K562 (cell line): ENCODE results near the gene NUP98. TPM values are rescaled to one million over a fixed set of nuclear protein-coding genes. Genes with fewer than 3 reads are reported as not detected.

Experiments
- ATAC-seq: fragments of 200-7000 bp; cut with Tn5 transposase; 3 replicates; pipeline ENCODE4 v1.9.1; 2020; ENCODE audit warnings: moderate library complexity
- BruUV-seq: library from RNA; stranded (reverse); fragments of 400-500 nt; replicated peaks from 2 replicates; lab custom pipeline; 2021; lab: Mats Ljungman, UMichigan
- CTCF ChIA-PET: fragments of 300-600 bp; formaldehyde crosslinking; extraction: SDS; loops from one replicate; lab custom pipeline; 2021; ENCODE audit warnings: low intra/inter-chr PET ratio; lab: Yijun Ruan, JAX
- POLR2A ChIA-PET: fragments of 300-600, 350-650 bp; sonication (Branson Sonifier 250); formaldehyde crosslinking; extraction: SDS; loops from one replicate; lab custom pipeline; 2021; ENCODE audit warnings: antibody characterized with exemption, inconsistent platforms; lab: Yijun Ruan, JAX
- DNase-seq, 4 experiments: peaks; one replicate each; pipeline versions ENCODE4 v3.0.0 to v3.0.0-alpha.2; 2011 to 2018; ENCODE audit warnings: low spot score in 3 of 4, mixed read lengths in 3 of 4; ENCODE audit errors: extremely low read depth in 1 of 4
- FAIRE-seq: peaks from 2 replicates; lab custom pipeline; 2011; peaks lifted over from hg19 to GRCh38; lab: Jason Lieb, UNC
- H2AFZ ChIP-seq: 2 replicates; pipeline ENCODE4 v1.6.0; 2011; ENCODE audit warnings: low read depth, low read length, control low read depth, inconsistent platforms
- H3K27ac ChIP-seq: fragments of 200-600 bp; 3 replicates; pipeline ENCODE4 v1.8.0; 2011; ENCODE audit warnings: low read depth, mild to moderate bottlenecking, control low read depth, inconsistent platforms, low read length, moderate library complexity, mixed read lengths; ENCODE audit errors: extremely low read depth
- H3K27me3 ChIP-seq, 2 experiments: fragments of 300-600 bp in 1 of 2; 2 replicates in 1 of 2; 3 replicates in 1 of 2; pipeline versions ENCODE4 v1.6.0 to v1.8.0; 2011; ENCODE audit warnings: inconsistent platforms in 2 of 2, low read length in 2 of 2, mild to moderate bottlenecking in 1 of 2, mixed read lengths in 1 of 2, moderate library complexity in 1 of 2; ENCODE audit not compliant: control insufficient read depth in 2 of 2, insufficient read depth in 2 of 2
- H3K36me3 ChIP-seq: fragments of 300-600 bp; 3 replicates; pipeline ENCODE4 v1.8.0; 2011; ENCODE audit warnings: mild to moderate bottlenecking, low read length, inconsistent platforms; ENCODE audit not compliant: control insufficient read depth, insufficient read depth
- H3K4me1 ChIP-seq, 2 experiments: fragments of 200-600 bp in 1 of 2; replicated peaks in 1 of 2; 2 replicates in 1 of 2; 3 replicates in 1 of 2; pipeline versions ENCODE4 v1.5.1 to v1.8.0; 2011; ENCODE audit warnings: inconsistent platforms in 2 of 2, low read length in 2 of 2, mild to moderate bottlenecking in 1 of 2, mixed read lengths in 1 of 2, moderate library complexity in 1 of 2; ENCODE audit not compliant: control insufficient read depth in 2 of 2, insufficient read depth in 2 of 2
- H3K4me2 ChIP-seq: 2 replicates; pipeline ENCODE4 v1.6.1; 2011; ENCODE audit warnings: low read length, control low read depth, inconsistent platforms, mixed read lengths; ENCODE audit not compliant: insufficient read depth
- H3K4me3 ChIP-seq: fragments of 200-600 bp; sonication (generic), shearing (Covaris generic); 2 replicates; pipeline ENCODE4 v1.5.1; 2016; ENCODE audit warnings: control low read depth, inconsistent platforms
- H3K79me2 ChIP-seq: fragments of 200-600 bp; 3 replicates; pipeline ENCODE4 v1.8.0; 2011; ENCODE audit warnings: low read length, inconsistent platforms; ENCODE audit not compliant: control insufficient read depth, insufficient read depth
- H3K9ac ChIP-seq, 2 experiments: 2 replicates each; pipeline versions ENCODE4 v1.6.0 to v1.6.1; 2011; ENCODE audit warnings: low read depth in 2 of 2, low read length in 2 of 2, control low read depth in 1 of 2, inconsistent platforms in 1 of 2, mild to moderate bottlenecking in 1 of 2, mixed read lengths in 1 of 2; ENCODE audit not compliant: insufficient read depth in 1 of 2
- H3K9me1 ChIP-seq: one replicate; pipeline ENCODE4 v1.6.0; 2011; ENCODE audit warnings: inconsistent platforms, mild to moderate bottlenecking, low read length, moderate library complexity; ENCODE audit not compliant: control insufficient read depth, insufficient read depth
- H3K9me3 ChIP-seq: replicated peaks from 2 replicates; pipeline ENCODE4 v1.5.1; 2011; ENCODE audit warnings: low read depth, low read length, inconsistent platforms; ENCODE audit not compliant: control insufficient read depth, insufficient read depth
- H4K20me1 ChIP-seq: replicated peaks from 2 replicates; pipeline ENCODE4 v1.6.1; 2011; ENCODE audit warnings: low read length, inconsistent platforms, mixed read lengths; ENCODE audit not compliant: control insufficient read depth, insufficient read depth
- C11orf30 ChIP-seq: fragments of 450-650 bp; IDR thresholded peaks from 2 replicates; pipeline ENCODE4 v1.6.1; 2016; ENCODE audit warnings: low read depth, mild to moderate bottlenecking
- FOSL1 ChIP-seq: fragments of 200-800 bp; sonication (Bioruptor generic); conservative IDR thresholded peaks from 2 replicates; pipeline ENCODE4 v1.6.1; 2016; ENCODE audit warnings: missing genetic modification characterization, missing compliant biosample characterization
- MAZ ChIP-seq, 2 experiments: fragments of 450-650 bp in 1 of 2; sonication (generic) in 1 of 2; formaldehyde crosslinking; IDR thresholded peaks in 1 of 2; conservative IDR thresholded peaks in 1 of 2; 2 replicates each; pipeline versions ENCODE4 v1.4.0 to v1.5.0; 2020; ENCODE audit warnings: mild to moderate bottlenecking in 1 of 2, missing genetic modification reagents in 1 of 2
- RBFOX2 ChIP-seq: fragments of 200-400 bp; formaldehyde crosslinking; IDR thresholded peaks from 2 replicates; pipeline ENCODE4 v1.6.1; 2017; ENCODE audit warnings: low read depth, mild to moderate bottlenecking, low read length, moderate library complexity
- ZNF23 ChIP-seq: fragments of 250-450 bp; sonication (Bioruptor Pico); IDR thresholded peaks from 2 replicates; pipeline ENCODE4 v1.4.0; 2020; ENCODE audit warnings: mild to moderate bottlenecking
- ZNF561 ChIP-seq: fragments of 450-650 bp; formaldehyde crosslinking; conservative IDR thresholded peaks from 2 replicates; pipeline ENCODE4 v1.4.0; 2020; ENCODE audit warnings: mild to moderate bottlenecking, moderate library complexity
- WGBS: fragments of 100-300 bp; shearing (Covaris generic); methylation state at CpG from one replicate; pipeline ENCODE4 v1.1.6; 2016; ENCODE audit warnings: low coverage, mixed read lengths; ENCODE audit not compliant: insufficient coverage; ENCODE audit errors: missing lambda C conversion rate; 5-methylcytosine and 5-hydroxymethylcytosine counted together
- in situ Hi-C: fragments of 300-500 bp; cut with MboI; formaldehyde crosslinking; loops from 4 replicates; pipeline ENCODE4 v1.15.0; 2018; ENCODE audit warnings: inconsistent platforms, mixed read lengths
- intact Hi-C: fragments of 100-400 bp; cut with micrococcal nuclease; formaldehyde crosslinking; loops from 2 replicates; pipeline ENCODE4 v1.14.2; 2022
- polyA plus RNA-seq, 8 experiments: library from polyadenylated mRNA; depleted of rRNA in 4 of 8; stranded (reverse) in 5 of 8; unstranded in 3 of 8; fragments of >200 nt; fragmentation: Nextera tagmentation in 2 of 8; fragmentation: Illumina TruSeq in 1 of 8; extraction: Ambion mirVana in 2 of 8; extraction: Trizol in 1 of 8; gene quantifications; 2 replicates each; pipeline versions ENCODE4 v1.2.1 to v1.2.3, GENCODE V29; 2011 to 2014; ENCODE audit warnings: inconsistent platforms in 1 of 8, missing spikeins in 1 of 8
- total RNA-seq, 7 experiments: library from RNA; depleted of rRNA in 6 of 7; stranded (reverse); fragments of >200 nt in 6 of 7; fragmentation: Illumina TruSeq in 2 of 7; extraction: Trizol in 2 of 7; gene quantifications; 2 replicates each; pipeline versions ENCODE4 v1.2.1 to v1.2.3, GENCODE V29; 2011 to 2021; ENCODE audit warnings: low replicate concordance in 1 of 7

NUP98 gene
- total and polyA plus RNA-seq, 9 of the 15 experiments (the other 6 are each of a cell fraction or from before 2014, with no cell fraction given), result 45.1 to 196 (median 130) TPM

GRCh38 chr11:3631331-3631730 lies 166.0 kb downstream of the NUP98 start (continued):
- TF ChIP-seq C11orf30, result peak; percentile 51; the same call in 1 of the 2 replicates
- TF ChIP-seq RBFOX2, result no peak

DNA sequence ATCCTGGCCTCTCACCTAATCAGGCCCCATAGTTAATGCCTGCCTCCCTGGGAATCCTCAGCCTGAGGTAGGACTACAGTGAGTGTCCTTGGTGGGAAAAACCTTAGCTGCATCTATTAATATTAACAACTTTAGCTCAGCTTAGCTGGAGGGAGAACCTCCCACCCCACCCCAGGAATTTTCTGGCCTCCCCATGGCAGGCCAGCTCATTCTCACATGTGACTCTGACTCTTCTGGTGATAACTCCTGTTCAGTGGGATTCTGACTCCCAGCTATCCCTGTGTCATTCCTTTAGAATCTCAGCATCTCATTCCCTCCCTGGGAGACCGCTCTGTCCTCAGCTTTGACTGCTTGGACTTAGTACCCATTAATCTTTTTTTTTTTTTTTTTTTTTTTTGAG lies 170.1 kb downstream of the NUP98 start:
- BruUV-seq, result no TSS peak
- no peak for ATAC-seq
- no peaks in the 10 kb centered on the region for H4K20me1 ChIP-seq
- CTCF ChIA-PET, result no interaction called here
- no peaks in the 10 kb centered on the region for H3K79me2 ChIP-seq
- H3K36me3 ChIP-seq, result no peaks in the 10 kb centered on the region
- no peak for DNase-seq
- no peak overlapping the region for H2AFZ ChIP-seq
- intact Hi-C loops (no loop called here), in situ Hi-C loops (no loop called here)
- FAIRE-seq, result no peak
- TF ChIP-seq ZNF561 (CRISPR knock-in tag), result no peak
- TF ChIP-seq FOSL1 (tag), result peak; percentile 62
- TF ChIP-seq ZNF23 (CRISPR knock-in tag), result no peak
- TF ChIP-seq MAZ (CRISPR knock-in tag; conservative IDR thresholded peaks at IDR 0.05 in 1 of 2, IDR thresholded peaks at IDR 0.05 in 1 of 2), result 0 out of 4 replicates have a peak, but pooled peaks of 1 of the 2 experiments have one; percentile 27
- H3K4me1 ChIP-seq, result peaks cover 0 to 5% of the 10 kb centered on the region in 2 experiments; a peak in 2 of 5 replicates
- no peaks in the 10 kb centered on the region for H3K9me3 ChIP-seq
- 30% methylated on average over 1 of the region's 1 CpG for WGBS
- no peak overlapping the region for H3K4me3 ChIP-seq
- no peak overlapping the region for H3K27ac ChIP-seq
- peaks cover 2 to 5% of the 10 kb centered on the region in 2 experiments; a peak in 2 of 5 replicates for H3K27me3 ChIP-seq
- POLR2A ChIA-PET, result interaction anchor here (0.9 to 1.0 kb wide), 2 partner anchors 9 to 21 kb away, joined by 3 read pairs; no protein-coding TSS in a partner anchor
- H3K9me1 ChIP-seq, result no peaks in the 10 kb centered on the region
- H3K4me2 ChIP-seq, result no peak overlapping the region
- H3K9ac ChIP-seq, result no peak overlapping the region
